Progenitor cell of endocrine pancreas (in vitro differentiated cells): ENCODE measurements around the gene HEATR1. TPM values are rescaled to one million over a fixed set of nuclear protein-coding genes. Genes with fewer than 3 reads are reported as not detected.

Experiments used
- DNase-seq: peaks from one replicate; pipeline ENCODE4 v3.0.0; 2021; ENCODE audit warnings: low spot score; ENCODE audit not compliant: unreplicated experiment
- H3K27ac Mint-ChIP-seq: 2 replicates; pipeline ENCODE4 v1.8.0; 2021; ENCODE audit warnings: mild to moderate bottlenecking, moderate library complexity, mixed read lengths
- H3K27me3 Mint-ChIP-seq: 2 replicates; pipeline ENCODE4 v1.8.0; 2021; ENCODE audit warnings: mixed read lengths
- H3K36me3 Mint-ChIP-seq: 2 replicates; pipeline ENCODE4 v1.8.0; 2022; ENCODE audit warnings: mixed read lengths; ENCODE audit not compliant: insufficient read depth
- H3K4me1 Mint-ChIP-seq: 2 replicates; pipeline ENCODE4 v1.8.0; 2021; ENCODE audit warnings: low read depth, mixed read lengths
- H3K4me3 Mint-ChIP-seq: 2 replicates; pipeline ENCODE4 v1.8.0; 2021; ENCODE audit warnings: low read depth, mild to moderate bottlenecking, moderate library complexity, mixed read lengths
- H3K9me3 Mint-ChIP-seq: 2 replicates; pipeline ENCODE4 v1.8.0; 2021; ENCODE audit warnings: low read depth, mixed read lengths
- CTCF ChIP-seq: fragments of 200-600 bp; sonication (generic); IDR thresholded peaks from one replicate; pipeline ENCODE4 v1.5.0; 2021; ENCODE audit warnings: antibody characterized with exemption, mild to moderate bottlenecking; ENCODE audit not compliant: unreplicated experiment
- total RNA-seq: library from RNA; stranded (reverse); gene quantifications from 2 replicates; pipeline ENCODE4 v1.2.1, GENCODE V29; 2021

HEATR1 gene
- total RNA-seq, 1 donor from 2014 or later, result 55.9 TPM

- DNase-seq, result no peak
- H3K9me3 Mint-ChIP-seq, result no peaks in the 10 kb centered on the region
- H3K27me3 Mint-ChIP-seq, result no peaks in the 10 kb centered on the region
- TF ChIP-seq CTCF, result no peak
- peaks cover 25% of the 10 kb centered on the region for H3K36me3 Mint-ChIP-seq
- no peak overlapping the region for H3K27ac Mint-ChIP-seq
- no peak overlapping the region for H3K4me3 Mint-ChIP-seq
- no peaks in the 10 kb centered on the region for H3K4me1 Mint-ChIP-seq
Measured at GRCh38 chr1:236545621-236546169, 58.6 kb downstream of the HEATR1 start.

DNA sequence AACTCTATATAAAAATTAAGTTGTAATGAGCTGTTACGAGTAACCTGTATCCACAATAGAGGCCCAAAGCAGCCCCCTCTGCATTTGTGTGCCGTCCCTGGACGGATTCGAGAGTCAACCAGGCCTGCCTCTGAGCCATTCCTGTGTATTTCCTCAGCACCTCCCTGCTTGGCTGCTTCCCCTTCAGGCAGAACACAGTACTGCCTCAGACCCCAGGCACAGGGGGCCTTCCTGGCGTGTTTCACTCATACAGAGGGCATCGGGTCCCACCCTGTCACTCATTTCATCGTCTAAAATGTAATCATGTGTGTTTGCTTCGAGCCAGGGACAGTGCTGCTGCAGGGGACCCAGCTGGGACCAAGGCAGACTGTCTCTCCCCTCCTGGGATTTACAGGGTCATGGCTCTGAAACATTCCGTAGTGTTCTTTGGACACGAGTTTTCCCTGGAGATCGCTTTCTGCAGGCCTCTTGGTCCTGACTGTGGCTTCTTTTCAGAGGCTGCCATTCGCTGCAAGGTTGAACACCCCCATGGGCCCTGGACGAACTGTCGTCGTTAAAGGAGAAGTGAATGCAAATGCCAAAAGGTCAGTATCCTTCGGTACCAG, 61.1 kb downstream of the HEATR1 start:
- Mint-ChIP-seq H3K27me3 (no peaks in the 10 kb centered on the region), H3K9me3 (no peaks in the 10 kb centered on the region), H3K4me1 (no peaks in the 10 kb centered on the region), H3K4me3 (no peak overlapping the region), H3K27ac (no peak overlapping the region), H3K36me3 (peaks cover 25% of the 10 kb centered on the region)
- peak; percentile 39 for TF ChIP-seq CTCF
- no peak for DNase-seq

- H3K4me1 Mint-ChIP-seq, result no peaks in the 10 kb centered on the region
- TF ChIP-seq CTCF, result no peak
- peaks cover 21% of the 10 kb centered on the region for H3K36me3 Mint-ChIP-seq
- H3K4me3 Mint-ChIP-seq, result no peak overlapping the region
- H3K27me3 Mint-ChIP-seq, result no peaks in the 10 kb centered on the region
- no peak overlapping the region for H3K27ac Mint-ChIP-seq
- no peak for DNase-seq
- no peaks in the 10 kb centered on the region for H3K9me3 Mint-ChIP-seq
Measured at GRCh38 chr1:236541710-236542109, 62.6 kb downstream of the HEATR1 start.

GRCh38 chr1:236540813-236541465, 63.4 kb downstream of the HEATR1 start:
- DNase-seq, result no peak
- H3K4me3 Mint-ChIP-seq, result no peak overlapping the region
- no peaks in the 10 kb centered on the region for H3K9me3 Mint-ChIP-seq
- H3K27me3 Mint-ChIP-seq, result no peaks in the 10 kb centered on the region
- peaks cover 16% of the 10 kb centered on the region for H3K36me3 Mint-ChIP-seq
- H3K4me1 Mint-ChIP-seq, result no peaks in the 10 kb centered on the region
- TF ChIP-seq CTCF, result no peak
- H3K27ac Mint-ChIP-seq, result no peak overlapping the region

GRCh38 chr1:236536540-236536939, 67.8 kb downstream of the HEATR1 start:
- no peaks in the 10 kb centered on the region for H3K27me3 Mint-ChIP-seq
- no peaks in the 10 kb centered on the region for H3K9me3 Mint-ChIP-seq
- H3K36me3 Mint-ChIP-seq, result peaks cover 8% of the 10 kb centered on the region
- peaks cover 5% of the 10 kb centered on the region for H3K4me1 Mint-ChIP-seq
- H3K4me3 Mint-ChIP-seq, result no peak overlapping the region
- no peak for DNase-seq
- H3K27ac Mint-ChIP-seq, result no peak overlapping the region
- no peak for TF ChIP-seq CTCF
